DMS53 treated with DMSO at 0.1 percent for 48 hours (cell line): ENCODE results near the gene LRRC9.

Source experiments
- DNase-seq: peaks from one replicate; lab custom pipeline; 2025; ENCODE audit not compliant: unreplicated experiment; lab: John Stamatoyannopoulos, UW

Gene LRRC9

GRCh38 chr14:60106339-60106738 is 186.4 kb downstream of the LRRC9 start:
- DNase-seq, result no peak

- DNase-seq, result no peak
Measured at GRCh38 chr14:60107477-60107876, 187.5 kb downstream of the LRRC9 start.

- no peak for DNase-seq
Measured at GRCh38 chr14:60111732-60112131, 191.8 kb downstream of the LRRC9 start.
